Ascending aorta (tissue), 2 donors: ENCODE results near the gene HSPA4. TPM values are rescaled to one million over a fixed set of nuclear protein-coding genes. Genes with fewer than 3 reads are reported as not detected.

ENCODE experiments used
- DNase-seq, 2 donors: peaks; one replicate each; pipeline ENCODE4 v3.0.0-alpha.2; 2019; ENCODE audit warnings: low spot score in 2 of 2
- H3K27ac ChIP-seq, 2 donors: fragments of 200-600 bp; sonication (generic); one replicate each; pipeline ENCODE4 v1.5.1; 2016 to 2017; ENCODE audit warnings: mild to moderate bottlenecking in 1 of 2
- H3K27me3 ChIP-seq: fragments of 200-600 bp; sonication (generic); one replicate; pipeline ENCODE4 v1.5.1; 2017
- H3K36me3 ChIP-seq, 2 donors: fragments of 200-600 bp; sonication (generic); one replicate each; pipeline ENCODE4 v1.5.1; 2016
- H3K4me1 ChIP-seq, 2 donors: fragments of 200-600 bp; sonication (generic); one replicate each; pipeline ENCODE4 v1.5.1; 2016 to 2017; ENCODE audit warnings: mild to moderate bottlenecking in 1 of 2
- H3K4me3 ChIP-seq, 2 donors: fragments of 200-600 bp; sonication (generic); one replicate each; pipeline ENCODE4 v1.5.1; 2016 to 2017; ENCODE audit warnings: mild to moderate bottlenecking in 1 of 2
- H3K9me3 ChIP-seq, 2 donors: fragments of 200-600 bp; sonication (generic); one replicate each; pipeline ENCODE4 v1.5.1; 2016
- CTCF ChIP-seq, 3 experiments: fragments of 200-600 bp in 2 of 3; fragments of 450-650 bp in 1 of 3; sonication (generic) in 2 of 3; IDR thresholded peaks; one replicate each; pipeline ENCODE4 v1.5.1; 2016 to 2019; ENCODE audit warnings: antibody characterized with exemption in 3 of 3, mild to moderate bottlenecking in 1 of 3, moderate library complexity in 1 of 3
- intact Hi-C: fragments of 100-400 bp; cut with DNase I; formaldehyde crosslinking; loops from one replicate; pipeline ENCODE4 v1.15.1; 2023
- total RNA-seq: library from RNA; depleted of rRNA; stranded (reverse); fragments of >200 nt; gene quantifications from one replicate; pipeline ENCODE4 v1.1.0, GENCODE V29; 2016

Gene HSPA4
- total RNA-seq, 1 donor from 2014 or later, result 16.2 TPM

GRCh38 chr5:133117166-133117911 is 65.5 kb downstream of the HSPA4 start:
- DNase-seq, result peak in 1 of 2 donors; percentile 50
- no peak overlapping the region for H3K27ac ChIP-seq
- H3K4me1 ChIP-seq, result peaks cover 0 to 9% of the 10 kb centered on the region in 2 donors
- H3K4me3 ChIP-seq, result no peak overlapping the region
- no peaks in the 10 kb centered on the region for H3K27me3 ChIP-seq
- no peaks in the 10 kb centered on the region for H3K36me3 ChIP-seq
- H3K9me3 ChIP-seq, result no peaks in the 10 kb centered on the region
- intact Hi-C loops, result loop anchor here (10.0 kb wide), 2 partner anchors 127 to 497 kb away; partner anchors contain the start of gene FSTL4
- TF ChIP-seq CTCF (IDR thresholded peaks at IDR 0.05), result no peak

GRCh38 chr5:133117912-133118445 is 66.2 kb downstream of the HSPA4 start:
- peaks cover 0 to 9% of the 10 kb centered on the region in 2 donors for H3K4me1 ChIP-seq
- H3K36me3 ChIP-seq, result no peaks in the 10 kb centered on the region
- no peaks in the 10 kb centered on the region for H3K9me3 ChIP-seq
- H3K4me3 ChIP-seq, result no peak overlapping the region
- no peak for TF ChIP-seq CTCF (IDR thresholded peaks at IDR 0.05)
- intact Hi-C loops, result loop anchor here (10.0 kb wide), 2 partner anchors 127 to 497 kb away; partner anchors contain the start of gene FSTL4
- no peak overlapping the region for H3K27ac ChIP-seq
- H3K27me3 ChIP-seq, result no peaks in the 10 kb centered on the region
- DNase-seq, result no peak

- no peak for TF ChIP-seq CTCF (IDR thresholded peaks at IDR 0.05)
- Histone ChIP-seq H3K4me3 (no peak overlapping the region), H3K4me1 (peaks cover 0 to 9% of the 10 kb centered on the region in 2 donors), H3K27ac (no peak overlapping the region), H3K9me3 (no peaks in the 10 kb centered on the region), H3K27me3 (no peaks in the 10 kb centered on the region), H3K36me3 (no peaks in the 10 kb centered on the region)
- intact Hi-C loops, result loop anchor here (10.0 kb wide), 2 partner anchors 126 to 496 kb away; partner anchors contain the start of gene FSTL4
- DNase-seq, result peak in 1 of 2 donors; percentile 15
Observed at GRCh38 chr5:133118741-133119140, 66.9 kb downstream of the HSPA4 start.

- no peak for DNase-seq
- TF ChIP-seq CTCF (IDR thresholded peaks at IDR 0.05), result no peak
- no peak overlapping the region for H3K4me3 ChIP-seq
- H3K27ac ChIP-seq, result no peak overlapping the region
- H3K36me3 ChIP-seq, result no peaks in the 10 kb centered on the region
- H3K4me1 ChIP-seq, result peaks cover 0 to 9% of the 10 kb centered on the region in 2 donors
- no peaks in the 10 kb centered on the region for H3K9me3 ChIP-seq
- intact Hi-C loops, result loop anchor here (10.0 kb wide), 2 partner anchors 126 to 496 kb away; partner anchors contain the start of gene FSTL4
- no peaks in the 10 kb centered on the region for H3K27me3 ChIP-seq
Observed at GRCh38 chr5:133119233-133119711, 67.5 kb downstream of the HSPA4 start.

GRCh38 chr5:133120156-133120750 is 68.4 kb downstream of the HSPA4 start:
- intact Hi-C loops, result no loop called here
- no peak overlapping the region for H3K4me3 ChIP-seq
- no peak for TF ChIP-seq CTCF (IDR thresholded peaks at IDR 0.05)
- H3K4me1 ChIP-seq, result peaks cover 0 to 9% of the 10 kb centered on the region in 2 donors
- H3K9me3 ChIP-seq, result no peaks in the 10 kb centered on the region
- H3K27me3 ChIP-seq, result no peaks in the 10 kb centered on the region
- DNase-seq, result peak in 1 of 2 donors; percentile 47
- no peaks in the 10 kb centered on the region for H3K36me3 ChIP-seq
- H3K27ac ChIP-seq, result peak overlapping the region in 1 of 2 donors; percentile 3
